GM18526 (cell line): ENCODE measurements around the gene KIF3C.

ENCODE experiments used
- POLR2A ChIP-seq: IDR thresholded peaks from 3 replicates; pipeline ENCODE4 v1.6.1; 2011; ENCODE audit not compliant: insufficient read length; ENCODE audit errors: extremely low read depth

Gene KIF3C

DNA sequence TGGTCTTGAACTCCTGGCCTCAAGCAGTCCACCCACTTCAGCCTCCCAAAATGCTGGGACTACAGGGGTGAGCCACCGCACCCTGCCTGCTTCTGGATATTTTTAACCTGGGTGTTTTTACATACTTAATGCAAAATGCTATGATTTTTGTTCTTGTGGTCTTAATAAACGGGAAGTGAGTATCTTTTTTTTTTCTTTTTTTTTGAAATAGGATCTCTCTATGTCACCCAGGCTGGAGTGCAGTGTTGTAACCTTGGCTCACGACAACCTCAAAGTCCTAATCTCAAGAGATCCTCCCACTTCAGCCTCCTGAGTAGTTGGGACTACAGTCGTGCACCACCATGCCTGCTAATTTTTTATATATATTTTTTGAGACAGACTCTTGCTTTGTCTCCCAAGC, 84.8 kb downstream of the KIF3C start:
- no peak for TF ChIP-seq POLR2A

DNA sequence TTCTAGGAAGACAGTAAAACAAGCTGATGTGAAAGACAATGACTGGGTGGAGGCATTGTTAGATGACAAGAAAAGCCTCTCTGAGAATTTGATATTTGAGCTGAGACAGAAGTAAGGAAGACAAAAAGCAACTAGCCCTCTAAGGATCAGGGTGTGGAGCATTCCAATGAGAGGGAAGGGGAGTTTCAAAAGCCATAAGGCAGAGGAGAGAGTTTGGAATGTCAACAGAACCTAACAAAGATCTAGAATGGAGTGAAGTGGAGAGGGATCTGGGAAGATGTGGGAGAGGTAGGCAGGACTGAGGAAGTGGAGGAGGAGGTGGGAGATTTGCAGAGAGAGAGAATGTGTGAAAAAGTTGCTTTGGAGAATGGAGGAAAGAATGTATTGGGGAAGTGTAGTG, 86.7 kb downstream of the KIF3C start:
- TF ChIP-seq POLR2A, result no peak

DNA sequence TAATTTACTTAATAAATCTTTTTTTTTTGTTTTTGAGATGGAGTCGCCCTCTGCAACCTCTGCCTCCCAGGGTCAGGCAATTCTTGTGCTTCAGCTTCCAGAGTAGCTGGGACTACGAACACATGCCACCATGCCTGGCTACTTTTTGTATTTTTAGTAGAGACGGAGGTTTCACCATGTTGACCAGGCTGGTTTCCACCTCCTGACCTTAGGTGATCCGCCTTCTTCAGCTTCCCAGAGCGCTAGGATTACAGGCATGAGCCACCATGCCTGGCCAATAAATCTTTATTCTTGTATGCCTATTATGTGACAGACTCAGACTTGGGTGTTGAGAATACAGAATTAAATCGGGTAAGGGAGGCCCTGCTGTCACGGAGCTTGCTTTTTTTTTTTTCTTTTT, 87.3 kb downstream of the KIF3C start:
- no peak for TF ChIP-seq POLR2A

DNA sequence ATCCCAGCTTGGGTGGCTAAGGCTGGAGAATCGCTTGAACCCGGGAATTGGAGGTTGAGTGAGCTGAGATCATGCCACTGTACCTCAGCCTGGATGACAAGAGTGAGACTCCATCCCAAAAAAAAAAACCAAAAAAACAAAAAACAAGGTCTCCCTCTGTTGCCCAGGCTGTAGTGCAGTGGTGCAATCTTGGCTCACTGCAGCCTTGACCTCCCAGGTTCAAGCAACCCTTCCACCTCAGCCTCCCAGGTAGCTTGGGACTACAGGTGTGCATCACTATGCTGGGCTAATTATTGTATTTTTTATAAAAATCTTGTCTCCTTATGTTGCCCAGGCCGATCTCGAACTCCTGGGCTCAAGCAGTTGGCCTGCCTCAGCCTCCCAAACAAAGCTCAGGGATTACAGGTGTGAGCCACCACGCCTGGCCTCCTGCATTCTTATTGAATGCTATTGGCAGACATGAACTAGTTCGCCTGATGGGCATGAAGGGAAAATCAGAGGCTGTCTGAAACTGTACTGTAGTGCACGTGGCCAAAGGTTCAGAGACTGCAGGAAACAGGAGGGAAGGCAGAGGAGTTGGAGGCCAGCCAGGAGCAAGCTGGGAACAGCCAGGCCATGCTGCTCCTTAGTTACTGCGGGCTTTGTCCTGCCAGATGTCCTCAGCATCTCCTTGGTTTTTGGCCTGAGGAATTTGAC, 88.0 kb downstream of the KIF3C start:
- TF ChIP-seq POLR2A, result no peak

DNA sequence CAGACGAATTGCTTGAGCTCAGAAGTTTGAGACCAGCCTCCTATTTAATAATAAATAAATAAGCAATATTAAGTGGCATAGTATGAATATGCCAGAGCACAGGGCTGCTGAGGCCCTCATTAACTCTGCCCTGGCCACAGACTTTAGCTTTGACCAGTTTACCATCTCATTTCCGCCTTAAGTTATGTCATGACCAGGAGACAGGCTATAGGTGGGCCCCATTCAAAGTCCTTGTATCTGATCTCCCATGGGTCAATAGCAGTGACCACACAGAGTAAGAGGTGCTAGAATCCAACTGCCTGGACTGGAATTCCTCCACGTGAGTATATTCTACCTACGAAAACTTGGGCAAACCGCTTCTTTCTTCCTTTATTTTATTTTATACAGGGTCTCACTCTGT, 90.6 kb downstream of the KIF3C start:
- TF ChIP-seq POLR2A, result no peak

DNA sequence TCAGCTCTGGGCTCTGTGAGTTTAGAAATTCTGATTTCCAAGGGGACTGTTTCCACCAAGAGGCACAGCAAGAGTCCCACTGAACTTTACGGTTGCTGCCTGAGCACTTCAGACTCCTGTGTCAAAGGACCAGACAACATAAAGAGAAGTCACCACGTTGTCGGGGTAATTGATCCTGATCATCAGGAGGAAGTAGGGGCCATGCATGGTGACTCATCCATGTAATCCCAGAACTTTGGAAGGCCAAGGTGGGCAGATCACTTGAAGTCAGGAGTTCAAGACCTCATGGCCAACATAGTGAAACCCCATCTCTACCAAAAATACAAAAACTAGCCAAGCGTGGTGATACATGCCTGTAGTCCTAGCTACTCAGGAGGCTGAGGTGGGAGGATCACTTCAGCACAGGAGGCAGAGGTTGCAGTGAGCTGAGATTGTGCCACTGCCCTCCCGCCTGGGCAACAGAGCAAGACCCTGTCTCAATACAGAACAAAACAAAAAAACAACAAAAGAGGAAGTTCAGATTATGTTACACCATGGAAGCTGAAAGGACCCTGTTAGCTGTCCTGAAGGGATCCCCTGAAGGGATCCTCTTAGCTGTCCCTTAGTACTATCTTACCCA, 94.6 kb downstream of the KIF3C start:
- TF ChIP-seq POLR2A, result no peak

DNA sequence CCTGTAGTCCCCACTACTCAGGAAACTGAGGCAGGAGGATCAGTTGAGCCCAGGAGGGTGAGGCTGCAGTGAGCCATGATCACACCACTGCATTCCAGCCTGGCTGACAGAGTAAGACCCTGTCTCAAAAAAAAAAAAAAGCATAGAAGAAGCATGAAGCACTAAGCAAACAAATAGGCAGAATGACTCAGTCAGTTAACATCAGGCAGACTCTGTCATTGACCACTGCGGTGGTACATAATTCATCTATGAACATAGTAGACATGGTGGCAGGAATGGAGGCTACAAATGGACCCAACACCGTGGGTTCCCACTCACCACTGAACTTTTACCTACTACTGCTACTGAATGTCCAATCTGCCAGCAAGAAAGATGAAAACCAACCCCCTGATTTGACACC, 96.4 kb downstream of the KIF3C start:
- no peak for TF ChIP-seq POLR2A

DNA sequence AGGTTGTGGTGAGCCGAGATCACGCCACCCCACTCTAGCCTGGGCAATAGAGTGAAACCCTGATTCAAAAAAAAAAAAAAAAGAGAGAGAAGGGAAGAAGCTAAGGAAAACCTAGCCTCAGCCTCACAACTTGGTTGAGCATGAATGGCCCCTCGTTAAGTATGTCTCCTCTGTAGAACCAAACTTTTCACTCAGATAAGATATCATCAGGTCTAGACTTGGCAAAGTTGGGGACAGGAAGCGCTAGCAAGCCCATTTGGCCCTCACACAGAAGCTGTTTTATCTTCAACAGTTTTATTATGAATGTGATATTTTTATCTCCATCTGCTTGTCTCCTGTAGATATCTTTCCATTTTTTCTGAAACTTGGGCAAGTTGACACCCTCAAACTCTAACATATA, 100.5 kb downstream of the KIF3C start:
- no peak for TF ChIP-seq POLR2A

DNA sequence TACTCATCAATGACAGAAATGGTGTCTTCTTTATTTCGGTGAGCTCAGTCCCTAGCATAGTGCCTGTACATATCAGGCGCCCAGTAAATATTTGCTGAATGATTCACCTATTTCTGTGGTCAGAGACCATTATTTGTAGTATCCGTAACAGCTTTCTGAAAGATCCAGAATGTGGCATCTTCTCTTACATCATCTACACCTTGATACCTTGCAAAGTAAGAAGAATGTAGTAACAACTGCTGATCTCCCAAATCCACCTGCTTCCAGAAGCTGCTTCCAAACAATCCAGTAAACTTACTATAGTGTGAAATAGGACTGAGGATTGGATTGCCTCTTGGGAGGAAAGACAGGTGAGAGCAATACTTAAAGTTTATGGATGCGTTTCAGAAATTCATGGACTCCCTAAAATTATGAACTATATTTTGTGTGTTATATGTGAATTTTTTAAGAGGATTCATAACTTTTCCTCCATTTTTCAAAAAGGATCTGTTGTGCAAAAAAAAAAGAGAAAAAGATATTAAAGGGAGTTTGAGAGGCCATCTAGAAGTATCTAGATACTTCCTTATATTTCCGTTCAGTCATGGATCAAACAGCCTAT, 103.1 kb downstream of the KIF3C start:
- TF ChIP-seq POLR2A, result no peak

DNA sequence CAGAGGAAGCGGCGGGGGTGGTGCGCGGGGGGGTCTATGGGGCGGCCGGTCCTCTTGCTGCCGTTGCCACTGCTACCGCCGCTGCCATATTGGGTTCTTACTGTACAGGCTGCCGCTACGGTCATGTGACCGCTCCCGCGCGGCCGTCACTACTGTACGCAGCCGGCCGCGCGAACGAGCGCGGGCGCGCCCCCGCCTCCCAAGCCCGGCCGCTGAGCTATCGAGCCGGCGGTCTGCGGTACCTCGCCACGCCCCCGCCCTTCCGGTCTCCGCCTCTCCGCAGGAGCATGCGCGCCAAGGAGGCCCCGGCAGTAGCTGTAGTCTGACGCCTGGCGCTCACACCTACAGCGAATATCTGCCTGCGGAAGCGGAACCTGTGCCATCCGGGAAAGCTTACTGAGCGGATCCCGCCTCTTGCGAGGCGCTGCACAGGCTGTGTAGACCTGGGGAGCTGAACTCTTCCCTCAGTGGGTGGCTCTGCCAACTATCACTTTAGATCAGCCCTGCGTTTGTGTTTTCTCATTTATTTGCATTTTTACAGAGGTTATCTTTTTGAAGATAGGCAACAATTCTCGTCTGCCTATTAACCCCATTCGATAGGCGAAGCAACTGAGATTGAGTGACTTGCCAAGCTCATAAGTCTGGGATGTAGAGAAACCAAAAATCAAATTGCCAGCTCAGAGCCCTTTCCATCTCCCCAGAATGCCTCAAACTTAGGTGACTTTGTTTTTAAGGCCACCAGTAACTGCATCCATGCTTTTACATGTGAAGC, 103.8 kb downstream of the KIF3C start, which contains the start of gene ASXL2:
TSS of gene ASXL2 (minus strand) at position 127 of the 772 bp plus-strand sequence. CDS start 265 bp downstream, outside the sequence.
- peak; percentile 89 for TF ChIP-seq POLR2A

DNA sequence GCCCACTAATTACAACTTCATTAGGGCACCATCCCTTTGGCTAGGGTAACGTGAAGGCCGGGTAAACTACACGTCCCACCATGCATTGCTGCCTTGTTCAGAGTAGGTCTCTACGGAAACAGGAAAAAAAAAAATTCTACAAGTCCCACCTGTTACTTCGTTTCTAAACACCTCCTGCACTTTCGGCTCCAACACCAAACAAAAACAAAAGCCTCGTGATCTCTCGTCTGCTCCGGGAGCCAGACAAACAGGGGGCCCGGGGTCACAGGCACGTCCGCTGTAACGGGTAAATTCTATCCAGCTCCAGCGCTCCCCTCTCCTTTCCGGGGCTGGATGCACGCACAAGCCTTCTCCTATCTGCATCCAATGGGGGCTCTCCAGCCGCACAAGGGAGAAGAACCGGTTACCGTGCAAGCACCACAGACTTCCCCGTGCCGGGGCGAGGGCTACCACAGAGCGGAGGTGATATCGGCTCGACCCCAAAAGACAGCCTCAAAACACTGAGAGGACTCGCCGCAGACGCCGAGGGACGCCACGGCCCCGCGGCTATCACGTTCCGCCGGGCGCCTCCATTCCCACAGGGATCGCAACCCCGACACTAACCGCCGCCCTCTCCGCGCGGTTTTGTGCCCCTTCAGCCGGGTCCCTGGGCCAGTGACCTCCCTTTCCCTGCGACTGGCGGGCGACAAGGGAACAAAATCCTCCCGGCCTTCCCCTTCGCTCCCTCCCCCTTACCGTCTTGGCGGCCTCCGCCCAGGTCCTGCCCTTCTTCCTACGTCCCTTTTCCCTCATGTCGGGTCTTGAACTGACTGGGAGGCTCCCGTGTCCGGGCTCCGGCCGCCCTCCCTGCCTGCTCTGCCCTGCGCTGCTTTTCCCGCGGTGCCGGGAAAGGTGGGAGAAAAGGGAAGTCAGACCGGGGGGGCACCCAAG, 104.6 kb downstream of the KIF3C start:
- peak; percentile 43 for TF ChIP-seq POLR2A
